ENCODE data around the gene COLEC12. TPM values are rescaled to one million over a fixed set of nuclear protein-coding genes. Genes with fewer than 3 reads are reported as not detected.

The COLEC12 gene
- total RNA-seq, 4 donors from 2014 or later, result 5.1 to 14.5 (median 6.9) TPM

DNA sequence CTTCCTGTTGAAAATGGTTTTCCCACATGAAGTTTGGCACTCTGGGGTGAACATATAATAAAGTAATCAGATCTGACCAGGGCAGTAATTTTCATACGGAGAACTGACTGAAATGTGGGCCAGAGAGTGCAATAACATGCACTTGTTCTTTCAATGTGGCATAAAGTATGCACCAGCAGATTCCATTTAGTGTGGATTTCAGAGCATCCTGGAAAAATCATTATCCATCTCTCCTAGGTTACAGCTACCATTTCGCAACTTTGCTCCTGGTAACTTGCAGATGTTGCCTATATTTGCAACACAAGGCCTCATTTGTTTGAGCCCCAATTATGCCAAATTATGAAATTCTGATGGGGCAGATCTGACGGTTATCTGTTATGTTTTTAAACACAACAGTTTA is 55.4 kb downstream of the COLEC12 start:
- WGBS, 2 donors, result 71 to 74% methylated on average over 3 of the region's 3 CpGs
- no peak overlapping the region for H3K4me3 ChIP-seq (ENCODE audit: low read depth, poor library complexity, severe bottlenecking)
- intact Hi-C loops (cut with DNase I; ENCODE audit: low total_unique reads), result no loop called here
- DNase-seq (ENCODE audit: low spot score in 2 of 2), result no peak
- TF ChIP-seq POLR2A (IDR thresholded peaks at IDR 0.05), result no peak
- TF ChIP-seq, protein P1, sequence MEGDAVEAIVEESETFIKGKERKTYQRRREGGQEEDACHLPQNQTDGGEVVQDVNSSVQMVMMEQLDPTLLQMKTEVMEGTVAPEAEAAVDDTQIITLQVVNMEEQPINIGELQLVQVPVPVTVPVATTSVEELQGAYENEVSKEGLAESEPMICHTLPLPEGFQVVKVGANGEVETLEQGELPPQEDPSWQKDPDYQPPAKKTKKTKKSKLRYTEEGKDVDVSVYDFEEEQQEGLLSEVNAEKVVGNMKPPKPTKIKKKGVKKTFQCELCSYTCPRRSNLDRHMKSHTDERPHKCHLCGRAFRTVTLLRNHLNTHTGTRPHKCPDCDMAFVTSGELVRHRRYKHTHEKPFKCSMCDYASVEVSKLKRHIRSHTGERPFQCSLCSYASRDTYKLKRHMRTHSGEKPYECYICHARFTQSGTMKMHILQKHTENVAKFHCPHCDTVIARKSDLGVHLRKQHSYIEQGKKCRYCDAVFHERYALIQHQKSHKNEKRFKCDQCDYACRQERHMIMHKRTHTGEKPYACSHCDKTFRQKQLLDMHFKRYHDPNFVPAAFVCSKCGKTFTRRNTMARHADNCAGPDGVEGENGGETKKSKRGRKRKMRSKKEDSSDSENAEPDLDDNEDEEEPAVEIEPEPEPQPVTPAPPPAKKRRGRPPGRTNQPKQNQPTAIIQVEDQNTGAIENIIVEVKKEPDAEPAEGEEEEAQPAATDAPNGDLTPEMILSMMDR (IDR thresholded peaks at IDR 0.05), result no peak

DNA sequence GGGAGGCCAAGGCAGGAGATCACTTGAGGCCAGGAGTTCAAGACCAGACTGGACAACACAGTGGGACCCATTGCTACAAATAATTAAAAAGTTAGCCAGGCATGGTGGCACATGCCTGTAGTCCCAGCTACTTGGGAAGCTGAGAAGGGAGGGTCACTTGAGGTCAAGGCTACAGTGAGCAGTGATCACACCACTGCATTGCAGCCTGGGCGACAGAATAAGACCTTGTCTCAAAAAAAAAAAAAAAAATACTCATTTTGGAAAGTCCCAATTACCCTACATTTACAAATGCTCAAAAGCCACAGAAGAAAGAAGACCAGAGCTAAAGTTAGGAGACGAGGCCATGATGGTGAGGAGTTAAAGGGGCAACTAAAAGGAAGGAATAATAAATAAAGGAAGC is 61.9 kb downstream of the COLEC12 start:
- H3K4me3 ChIP-seq (ENCODE audit: low read depth, poor library complexity, severe bottlenecking), result no peak overlapping the region
- 83 to 84% methylated on average over 2 of the region's 2 CpGs for WGBS, 2 donors
- TF ChIP-seq, protein P1 (IDR thresholded peaks at IDR 0.05), result no peak
- TF ChIP-seq POLR2A (IDR thresholded peaks at IDR 0.05), result no peak
- DNase-seq (ENCODE audit: low spot score in 2 of 2), result no peak
- intact Hi-C loops (cut with DNase I; ENCODE audit: low total_unique reads), result no loop called here

DNA sequence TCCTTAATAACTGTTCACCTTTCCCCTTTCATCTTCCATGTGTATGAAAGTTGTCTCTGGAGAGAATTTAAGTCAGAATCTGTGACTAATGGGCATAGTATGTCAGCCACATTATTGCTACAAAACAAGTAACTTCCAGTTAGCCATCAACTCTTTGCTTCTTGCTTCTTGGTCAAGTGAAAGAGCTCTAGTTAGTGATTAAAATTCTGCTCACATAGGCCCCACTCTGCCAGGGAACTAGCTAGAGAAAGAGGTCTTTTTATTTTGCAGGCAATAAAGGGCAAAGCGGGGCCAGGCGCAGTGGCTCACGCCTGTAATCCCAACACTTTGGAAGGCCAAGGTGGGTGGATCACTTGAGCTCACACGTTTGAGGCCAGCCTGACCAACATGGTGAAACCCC is 64.6 kb downstream of the COLEC12 start:
- DNase-seq (ENCODE audit: low spot score in 2 of 2), result no peak
- TF ChIP-seq POLR2A (IDR thresholded peaks at IDR 0.05), result no peak
- TF ChIP-seq, protein P1 (IDR thresholded peaks at IDR 0.05), result no peak
- no peak overlapping the region for H3K4me3 ChIP-seq (ENCODE audit: low read depth, poor library complexity, severe bottlenecking)
- WGBS, 2 donors, result 88 to 92% methylated on average over 4 of the region's 4 CpGs
- intact Hi-C loops (cut with DNase I; ENCODE audit: low total_unique reads), result no loop called here

DNA sequence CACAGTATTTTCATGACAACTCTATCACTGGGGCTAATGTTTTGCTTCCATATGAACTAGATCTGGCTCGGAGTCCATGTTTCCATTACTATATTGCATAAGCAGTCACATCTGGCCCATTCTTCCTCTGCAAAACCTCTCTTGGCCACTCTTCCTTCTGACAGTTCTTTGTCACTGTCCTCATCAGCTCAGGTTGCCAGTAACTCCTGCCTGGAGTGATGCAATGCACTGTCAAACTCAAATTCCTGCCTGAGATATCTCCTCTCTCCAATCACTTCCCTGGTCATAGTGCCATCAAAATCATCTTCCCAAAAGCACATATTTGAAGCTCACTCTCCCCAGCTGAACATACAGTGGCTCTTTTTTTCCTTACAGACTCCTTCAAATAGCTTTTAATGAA is 66.1 kb downstream of the COLEC12 start:
- DNase-seq (ENCODE audit: low spot score in 2 of 2), result no peak
- TF ChIP-seq, protein P1 (IDR thresholded peaks at IDR 0.05), result no peak
- no peak for TF ChIP-seq POLR2A (IDR thresholded peaks at IDR 0.05)
- intact Hi-C loops (cut with DNase I; ENCODE audit: low total_unique reads), result no loop called here
- no peak overlapping the region for H3K4me3 ChIP-seq (ENCODE audit: low read depth, poor library complexity, severe bottlenecking)
- 0 to 5% methylated on average over 1 of the region's 1 CpG for WGBS, 2 donors

DNA sequence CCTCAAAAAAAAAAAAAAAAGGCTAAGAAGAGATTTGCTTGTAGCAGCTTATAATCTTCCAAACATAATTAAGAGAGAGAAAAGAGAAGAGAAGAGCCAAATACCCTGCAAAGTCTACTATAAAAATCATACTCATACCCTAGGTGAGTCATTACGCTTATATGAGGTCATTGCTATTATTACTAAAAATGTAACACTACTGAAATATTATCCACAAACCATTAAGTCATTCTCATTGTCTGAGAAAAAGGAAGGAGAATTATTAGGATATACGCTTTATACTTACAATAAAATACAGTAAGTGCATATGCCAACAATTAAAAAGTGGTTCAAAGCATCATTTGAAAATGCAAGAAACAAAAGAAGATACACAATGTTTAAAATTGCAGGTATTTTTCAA is 66.5 kb downstream of the COLEC12 start:
- intact Hi-C loops (cut with DNase I; ENCODE audit: low total_unique reads), result no loop called here
- no peak for TF ChIP-seq POLR2A (IDR thresholded peaks at IDR 0.05)
- TF ChIP-seq, protein P1 (IDR thresholded peaks at IDR 0.05), result no peak
- DNase-seq (ENCODE audit: low spot score in 2 of 2), result no peak
- H3K4me3 ChIP-seq (ENCODE audit: low read depth, poor library complexity, severe bottlenecking), result no peak overlapping the region
- 79 to 84% methylated on average over 2 of the region's 2 CpGs for WGBS, 2 donors

DNA sequence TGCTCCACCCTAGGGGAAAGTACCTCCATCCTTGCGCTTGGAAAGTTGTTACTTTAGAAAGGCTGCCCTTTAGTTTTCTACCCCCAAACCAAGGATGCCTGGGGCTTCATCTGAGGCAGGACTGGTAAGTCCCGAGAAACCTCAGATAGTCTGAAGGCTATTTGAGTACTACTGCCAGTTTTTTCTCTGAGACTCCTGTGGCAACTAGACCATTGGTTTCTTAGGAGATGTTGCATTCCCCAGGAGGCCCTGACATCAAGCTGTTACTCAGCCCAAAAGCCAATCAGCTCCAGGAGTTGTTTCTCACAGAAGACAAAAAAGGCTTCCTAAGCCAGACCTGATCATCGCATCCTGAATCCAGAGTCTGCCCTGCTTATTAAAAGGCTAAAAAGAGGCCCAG is 67.2 kb downstream of the COLEC12 start:
- 63 to 82% methylated on average over 3 of the region's 3 CpGs for WGBS, 2 donors
- intact Hi-C loops (cut with DNase I; ENCODE audit: low total_unique reads), result no loop called here
- TF ChIP-seq, protein P1 (IDR thresholded peaks at IDR 0.05), result no peak
- no peak for TF ChIP-seq POLR2A (IDR thresholded peaks at IDR 0.05)
- no peak for DNase-seq (ENCODE audit: low spot score in 2 of 2)
- H3K4me3 ChIP-seq (ENCODE audit: low read depth, poor library complexity, severe bottlenecking), result no peak overlapping the region

All from lower leg skin (tissue), 4 donors.